ENCODE measurements around the gene TMED1. TPM values are rescaled to one million over a fixed set of nuclear protein-coding genes. Genes with fewer than 3 reads are reported as not detected.

The TMED1 gene
- total and polyA plus RNA-seq, 9 of the 15 experiments (the other 6 are each of a cell fraction or from before 2014, with no cell fraction given): 0.86 to 30.2 (median 23.5) TPM

GRCh38 chr19:10878253-10878652, 42.2 kb upstream of the TMED1 start:
- TF ChIP-seq LARP7 (IDR thresholded peaks at IDR 0.05) (no peak), SNRNP70 (optimal IDR thresholded peaks at IDR 0.05; ENCODE audit: low read depth, low read length) (no peak), SRSF3 (IDR thresholded peaks at IDR 0.05; ENCODE audit: insufficient read depth, low read length) (no peak), MCM3 (IDR thresholded peaks at IDR 0.05) (no peak)
- TF ChIP-seq, protein P1, sequence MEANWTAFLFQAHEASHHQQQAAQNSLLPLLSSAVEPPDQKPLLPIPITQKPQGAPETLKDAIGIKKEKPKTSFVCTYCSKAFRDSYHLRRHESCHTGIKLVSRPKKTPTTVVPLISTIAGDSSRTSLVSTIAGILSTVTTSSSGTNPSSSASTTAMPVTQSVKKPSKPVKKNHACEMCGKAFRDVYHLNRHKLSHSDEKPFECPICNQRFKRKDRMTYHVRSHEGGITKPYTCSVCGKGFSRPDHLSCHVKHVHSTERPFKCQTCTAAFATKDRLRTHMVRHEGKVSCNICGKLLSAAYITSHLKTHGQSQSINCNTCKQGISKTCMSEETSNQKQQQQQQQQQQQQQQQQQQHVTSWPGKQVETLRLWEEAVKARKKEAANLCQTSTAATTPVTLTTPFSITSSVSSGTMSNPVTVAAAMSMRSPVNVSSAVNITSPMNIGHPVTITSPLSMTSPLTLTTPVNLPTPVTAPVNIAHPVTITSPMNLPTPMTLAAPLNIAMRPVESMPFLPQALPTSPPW (CRISPR knock-in tag; IDR thresholded peaks at IDR 0.05): peak; percentile 8; the same call in 1 of the 2 replicates
- Histone ChIP-seq H3K9me1 (ENCODE audit: control insufficient read depth, insufficient read depth, low read length) (no peaks in the 10 kb centered on the region), H3K27ac (ENCODE audit: extremely low read depth, low read depth, low read length) (peak overlapping the region; percentile 95), H2AFZ (ENCODE audit: low read depth, low read length) (no peak overlapping the region), H3K27me3 (ENCODE audit: control insufficient read depth in 2 of 2, insufficient read depth in 2 of 2, low read length in 2 of 2) (no peaks in the 10 kb centered on the region), H3K4me3 (no peak overlapping the region), H3K36me3 (ENCODE audit: control insufficient read depth, insufficient read depth, low read length) (peaks cover 38% of the 10 kb centered on the region; the same call in 2 of the 3 replicates), H3K4me2 (ENCODE audit: insufficient read depth, low read length) (peak overlapping the region; percentile 95), H3K9me3 (replicated peaks; ENCODE audit: control insufficient read depth, insufficient read depth, low read depth, low read length) (no peaks in the 10 kb centered on the region), H3K4me1 (replicated peaks in 1 of 2; ENCODE audit: control insufficient read depth in 2 of 2, insufficient read depth in 2 of 2, low read length in 2 of 2) (peaks cover 52 to 58% of the 10 kb centered on the region in 2 experiments), H4K20me1 (replicated peaks; ENCODE audit: control insufficient read depth, insufficient read depth, low read length) (no peaks in the 10 kb centered on the region), H3K9ac (ENCODE audit: insufficient read depth in 1 of 2, low read depth in 2 of 2, low read length in 2 of 2) (peak overlapping the region; percentile 76 to 80; a peak in 3 of 4 replicates), H3K79me2 (ENCODE audit: control insufficient read depth, insufficient read depth, low read length) (peaks cover 96% of the 10 kb centered on the region)
- TSS peak; percentile 22 for BruUV-seq (replicated peaks)
- in situ Hi-C loops (cut with MboI): no loop called here
- DNase-seq (ENCODE audit: extremely low read depth in 1 of 4, low spot score in 3 of 4) (no peak), ATAC-seq (no peak), FAIRE-seq (no peak)
- POLR2A ChIA-PET: interaction anchor here (0.7 to 1.6 kb wide), 4 partner anchors 14 to 157 kb away, joined by 3 to 5 read pairs (median 4); no protein-coding TSS in a partner anchor
- WGBS (ENCODE audit: insufficient coverage, low coverage, missing lambda C conversion rate): 67% methylated on average over 3 of the region's 3 CpGs
- intact Hi-C loops (cut with micrococcal nuclease): no loop called here
- CTCF ChIA-PET (ENCODE audit: low intra/inter-chr PET ratio): no interaction called here

Measured in K562 (cell line).